Osteocyte (in vitro differentiated cells): Measurements from ENCODE around the gene INCA1. TPM values are rescaled to one million over a fixed set of nuclear protein-coding genes. Genes with fewer than 3 reads are reported as not detected.

Source experiments
- DNase-seq: peaks from one replicate; pipeline ENCODE4 v3.0.0; 2021; ENCODE audit warnings: mixed read lengths; ENCODE audit not compliant: unreplicated experiment; ENCODE audit errors: extremely low spot score
- H3K27ac Mint-ChIP-seq: one replicate; pipeline ENCODE4 v1.8.0; 2021; ENCODE audit warnings: mild to moderate bottlenecking, mixed read lengths; ENCODE audit not compliant: unreplicated experiment
- H3K27me3 Mint-ChIP-seq: one replicate; pipeline ENCODE4 v1.8.0; 2021; ENCODE audit warnings: mixed read lengths; ENCODE audit not compliant: unreplicated experiment
- H3K36me3 Mint-ChIP-seq: one replicate; pipeline ENCODE4 v1.8.0; 2021; ENCODE audit warnings: mixed read lengths; ENCODE audit not compliant: unreplicated experiment
- H3K4me1 Mint-ChIP-seq: one replicate; pipeline ENCODE4 v1.8.0; 2021; ENCODE audit warnings: mixed read lengths; ENCODE audit not compliant: unreplicated experiment
- H3K4me3 Mint-ChIP-seq: one replicate; pipeline ENCODE4 v1.8.0; 2021; ENCODE audit warnings: mild to moderate bottlenecking, moderate library complexity, mixed read lengths; ENCODE audit not compliant: unreplicated experiment
- H3K9me3 Mint-ChIP-seq: one replicate; pipeline ENCODE4 v1.8.0; 2021; ENCODE audit warnings: mixed read lengths; ENCODE audit not compliant: unreplicated experiment
- long read RNA-seq: library from polyadenylated mRNA; unstranded; transcript quantifications from one replicate; pipeline ENCODE4 v2.0.0, GENCODE V29; 2021
- total RNA-seq: library from RNA; stranded (reverse); gene quantifications from 2 replicates; pipeline ENCODE4 v1.2.1, GENCODE V29; 2021
- TF ChIP-seq, protein P1 (sequence below): fragments of 200-600 bp; sonication (generic); IDR thresholded peaks from 2 replicates; pipeline ENCODE4 v1.5.0; 2021; ENCODE audit warnings: antibody characterized with exemption, mild to moderate bottlenecking, moderate library complexity

INCA1 gene, protein sequence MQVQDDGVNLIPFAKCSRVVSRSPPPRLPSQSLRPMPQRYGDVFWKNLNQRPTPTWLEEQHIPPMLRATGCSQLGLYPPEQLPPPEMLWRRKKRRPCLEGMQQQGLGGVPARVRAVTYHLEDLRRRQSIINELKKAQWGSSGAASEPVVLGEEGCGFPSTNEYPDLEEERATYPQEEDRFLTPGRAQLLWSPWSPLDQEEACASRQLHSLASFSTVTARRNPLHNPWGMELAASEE
- total RNA-seq = 0.89 and 1.8 TPM in 2 replicates
- long read RNA-seq, partial matches to known transcripts = 0 of 1 reads
- long read RNA-seq, other reads (novel, unspliced or antisense) = 1 of 1 reads

DNA sequence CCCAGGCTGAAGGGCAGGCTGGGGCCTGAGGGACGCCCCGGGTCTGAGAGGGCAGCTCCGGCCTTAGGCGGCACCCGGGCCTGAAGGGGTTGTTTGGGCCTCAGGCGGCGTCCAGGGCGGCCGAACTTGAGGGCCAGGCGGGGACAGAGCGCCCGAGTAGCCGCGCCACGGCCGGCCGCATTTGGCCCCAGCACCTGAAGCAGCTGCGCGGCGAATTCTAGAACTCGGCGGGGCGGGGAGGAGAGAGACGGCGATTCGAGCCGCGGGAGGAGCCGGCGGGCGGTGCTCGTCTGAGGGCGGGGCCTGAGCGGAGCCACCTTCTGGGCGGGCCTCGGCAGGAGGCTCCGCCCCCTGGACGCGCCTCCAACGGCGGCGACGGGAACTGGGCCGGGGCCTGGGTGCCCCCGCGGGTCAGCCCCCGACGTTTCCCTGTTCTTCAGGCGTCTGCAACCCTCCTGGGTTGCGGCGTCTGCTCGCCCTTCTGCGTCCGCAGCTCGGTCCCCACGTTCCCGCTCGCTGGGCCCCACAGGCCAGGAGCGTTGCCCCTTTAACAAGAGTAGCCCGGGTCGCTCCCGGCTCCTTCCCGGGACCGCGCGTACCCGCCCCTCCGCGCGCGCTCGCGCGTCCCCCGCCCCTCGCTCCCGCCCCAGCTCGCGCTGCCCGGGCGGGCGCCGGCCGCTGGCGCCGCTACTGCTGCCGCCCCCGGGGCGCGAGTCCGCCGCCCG lies at the start of gene INCA1, which contains the start of gene KIF1C:
Gene INCA1, minus strand, starts transcription at position 221 of the 725 bp plus-strand sequence. CDS start 3,085 bp downstream, outside the sequence.
Gene KIF1C, plus strand, starts transcription at position 649 of the 725 bp plus-strand sequence. CDS start 2,297 bp downstream, outside the sequence.
- H3K27me3 Mint-ChIP-seq = no peaks in the 10 kb centered on the region
- TF ChIP-seq, protein P1, sequence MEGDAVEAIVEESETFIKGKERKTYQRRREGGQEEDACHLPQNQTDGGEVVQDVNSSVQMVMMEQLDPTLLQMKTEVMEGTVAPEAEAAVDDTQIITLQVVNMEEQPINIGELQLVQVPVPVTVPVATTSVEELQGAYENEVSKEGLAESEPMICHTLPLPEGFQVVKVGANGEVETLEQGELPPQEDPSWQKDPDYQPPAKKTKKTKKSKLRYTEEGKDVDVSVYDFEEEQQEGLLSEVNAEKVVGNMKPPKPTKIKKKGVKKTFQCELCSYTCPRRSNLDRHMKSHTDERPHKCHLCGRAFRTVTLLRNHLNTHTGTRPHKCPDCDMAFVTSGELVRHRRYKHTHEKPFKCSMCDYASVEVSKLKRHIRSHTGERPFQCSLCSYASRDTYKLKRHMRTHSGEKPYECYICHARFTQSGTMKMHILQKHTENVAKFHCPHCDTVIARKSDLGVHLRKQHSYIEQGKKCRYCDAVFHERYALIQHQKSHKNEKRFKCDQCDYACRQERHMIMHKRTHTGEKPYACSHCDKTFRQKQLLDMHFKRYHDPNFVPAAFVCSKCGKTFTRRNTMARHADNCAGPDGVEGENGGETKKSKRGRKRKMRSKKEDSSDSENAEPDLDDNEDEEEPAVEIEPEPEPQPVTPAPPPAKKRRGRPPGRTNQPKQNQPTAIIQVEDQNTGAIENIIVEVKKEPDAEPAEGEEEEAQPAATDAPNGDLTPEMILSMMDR = peak; percentile 15
- peaks cover 13% of the 10 kb centered on the region for H3K36me3 Mint-ChIP-seq
- H3K4me3 Mint-ChIP-seq = peak within 1 kb of the TSS; percentile 88
- no peaks in the 10 kb centered on the region for H3K9me3 Mint-ChIP-seq
- peaks cover 23% of the 10 kb centered on the region for H3K4me1 Mint-ChIP-seq
- peak within 1 kb of the TSS; percentile 47 for H3K27ac Mint-ChIP-seq
- DNase-seq = peak; percentile 96

DNA sequence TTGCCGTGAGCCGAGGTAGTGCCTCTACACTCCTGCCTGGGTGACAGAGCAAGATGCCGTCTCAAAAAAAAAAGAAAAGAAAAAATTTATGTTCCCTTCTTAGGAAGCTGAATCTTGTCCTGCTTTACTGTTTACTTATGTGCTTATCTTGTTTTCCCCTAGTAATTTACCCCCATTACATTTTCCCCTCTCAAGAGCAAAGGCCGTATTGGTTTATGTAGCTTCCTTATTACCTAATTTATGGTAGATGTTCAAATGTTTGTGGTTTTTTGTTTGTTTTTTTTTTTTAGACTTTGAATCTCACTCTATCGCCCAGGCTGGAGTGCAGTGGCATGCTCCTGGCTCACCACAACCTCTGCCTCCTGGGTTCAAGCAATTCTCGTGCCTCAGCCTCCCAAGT lies 48.2 kb upstream of the INCA1 start:
- DNase-seq = no peak
- no peaks in the 10 kb centered on the region for H3K36me3 Mint-ChIP-seq
- H3K4me1 Mint-ChIP-seq = no peaks in the 10 kb centered on the region
- H3K4me3 Mint-ChIP-seq = no peak overlapping the region
- no peaks in the 10 kb centered on the region for H3K9me3 Mint-ChIP-seq
- no peaks in the 10 kb centered on the region for H3K27me3 Mint-ChIP-seq
- no peak overlapping the region for H3K27ac Mint-ChIP-seq
- TF ChIP-seq, protein P1 = no peak

DNA sequence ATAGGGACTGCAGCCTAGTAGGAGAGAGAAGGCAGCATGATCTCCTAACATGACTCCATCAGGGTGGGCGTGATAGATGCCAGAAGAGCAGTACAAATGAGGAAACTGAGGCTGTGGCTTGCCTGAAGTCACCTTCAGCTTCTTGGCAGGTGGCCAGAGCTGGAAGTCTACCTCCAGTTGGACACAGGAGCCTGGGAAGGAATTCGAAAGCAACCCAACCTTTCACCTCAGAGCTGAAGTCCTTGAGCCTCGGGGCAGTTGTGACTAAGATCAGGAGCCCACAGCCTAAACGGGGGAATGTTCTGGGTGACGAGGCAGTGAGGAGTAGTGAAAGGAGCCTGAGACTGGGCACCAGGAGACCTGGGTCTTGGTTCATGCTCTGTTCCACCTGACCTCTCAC lies 47.3 kb upstream of the INCA1 start:
- no peak overlapping the region for H3K4me3 Mint-ChIP-seq
- H3K4me1 Mint-ChIP-seq = no peaks in the 10 kb centered on the region
- no peak for DNase-seq
- H3K9me3 Mint-ChIP-seq = no peaks in the 10 kb centered on the region
- TF ChIP-seq, protein P1 = no peak
- no peaks in the 10 kb centered on the region for H3K36me3 Mint-ChIP-seq
- no peak overlapping the region for H3K27ac Mint-ChIP-seq
- H3K27me3 Mint-ChIP-seq = peaks cover 4% of the 10 kb centered on the region

DNA sequence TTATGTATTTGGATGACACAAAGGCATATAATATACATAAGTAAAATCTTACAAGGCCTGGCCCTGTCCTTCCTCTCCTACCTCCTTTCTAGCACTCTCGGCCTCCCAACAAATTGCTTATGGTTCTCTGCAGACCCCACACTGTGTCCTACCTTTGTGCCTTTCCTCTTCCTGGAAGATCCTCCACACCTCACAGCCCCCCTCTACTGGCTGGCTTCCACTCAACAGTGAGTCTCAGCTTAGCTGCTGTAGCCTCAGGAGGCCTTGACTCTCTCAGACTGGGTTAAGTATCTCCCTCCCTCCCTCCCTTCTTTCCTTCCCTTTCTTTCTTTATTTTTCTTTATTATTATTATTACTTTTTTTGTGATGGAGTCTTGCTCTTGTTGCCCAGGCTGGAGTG lies 46.2 kb upstream of the INCA1 start:
- no peaks in the 10 kb centered on the region for H3K9me3 Mint-ChIP-seq
- TF ChIP-seq, protein P1 = no peak

More for the DNA sequence above, 46.2 kb upstream of the INCA1 start:
- no peak for DNase-seq
- Mint-ChIP-seq H3K4me3 (no peak overlapping the region), H3K4me1 (no peaks in the 10 kb centered on the region), H3K27ac (no peak overlapping the region), H3K36me3 (no peaks in the 10 kb centered on the region), H3K27me3 (peaks cover 6% of the 10 kb centered on the region)
